ENCODE measurements around the gene LIX1L.

GRCh38 chr1:145962157-145963102 is 4.6 kb upstream of the LIX1L start:
- TF ChIP-seq, protein P1, sequence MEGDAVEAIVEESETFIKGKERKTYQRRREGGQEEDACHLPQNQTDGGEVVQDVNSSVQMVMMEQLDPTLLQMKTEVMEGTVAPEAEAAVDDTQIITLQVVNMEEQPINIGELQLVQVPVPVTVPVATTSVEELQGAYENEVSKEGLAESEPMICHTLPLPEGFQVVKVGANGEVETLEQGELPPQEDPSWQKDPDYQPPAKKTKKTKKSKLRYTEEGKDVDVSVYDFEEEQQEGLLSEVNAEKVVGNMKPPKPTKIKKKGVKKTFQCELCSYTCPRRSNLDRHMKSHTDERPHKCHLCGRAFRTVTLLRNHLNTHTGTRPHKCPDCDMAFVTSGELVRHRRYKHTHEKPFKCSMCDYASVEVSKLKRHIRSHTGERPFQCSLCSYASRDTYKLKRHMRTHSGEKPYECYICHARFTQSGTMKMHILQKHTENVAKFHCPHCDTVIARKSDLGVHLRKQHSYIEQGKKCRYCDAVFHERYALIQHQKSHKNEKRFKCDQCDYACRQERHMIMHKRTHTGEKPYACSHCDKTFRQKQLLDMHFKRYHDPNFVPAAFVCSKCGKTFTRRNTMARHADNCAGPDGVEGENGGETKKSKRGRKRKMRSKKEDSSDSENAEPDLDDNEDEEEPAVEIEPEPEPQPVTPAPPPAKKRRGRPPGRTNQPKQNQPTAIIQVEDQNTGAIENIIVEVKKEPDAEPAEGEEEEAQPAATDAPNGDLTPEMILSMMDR (IDR thresholded peaks at IDR 0.05): no peak
- no peak for TF ChIP-seq POLR2A (IDR thresholded peaks at IDR 0.05)

All from Peyer's patch (tissue), 4 donors.